Activated naive CD4-positive, alpha-beta T cell treated with anti-CD3 and anti-CD28 coated beads, Interleukin-2, amount 10 ng/mL, durations not matched to agents 7 days and 5 days (primary cell): ENCODE data around the gene KSR2.

Experiments used
- CTCF ChIA-PET: fragments of 350-600 bp; sonication (Branson Sonifier 250); formaldehyde crosslinking; loops from one replicate; lab custom pipeline; 2021; ENCODE audit warnings: antibody characterized with exemption; lab: Charles Lee
- DNase-seq: peaks from one replicate; pipeline ENCODE4 v3.0.0-alpha.2; 2020
- H3K27ac Mint-ChIP-seq: one replicate; pipeline ENCODE4 v1.8.0; 2021; ENCODE audit warnings: mild to moderate bottlenecking, moderate library complexity, mixed read lengths
- H3K27me3 Mint-ChIP-seq: one replicate; pipeline ENCODE4 v1.8.0; 2021; ENCODE audit warnings: mild to moderate bottlenecking, mixed read lengths
- H3K36me3 Mint-ChIP-seq: one replicate; pipeline ENCODE4 v1.8.0; 2021; ENCODE audit warnings: mixed read lengths
- H3K4me1 Mint-ChIP-seq: one replicate; pipeline ENCODE4 v1.8.0; 2021; ENCODE audit warnings: mixed read lengths
- H3K4me3 Mint-ChIP-seq: one replicate; pipeline ENCODE4 v1.8.0; 2021; ENCODE audit warnings: mild to moderate bottlenecking, moderate library complexity, mixed read lengths
- H3K9me3 Mint-ChIP-seq: one replicate; pipeline ENCODE4 v1.8.0; 2021; ENCODE audit warnings: mixed read lengths

The KSR2 gene

DNA sequence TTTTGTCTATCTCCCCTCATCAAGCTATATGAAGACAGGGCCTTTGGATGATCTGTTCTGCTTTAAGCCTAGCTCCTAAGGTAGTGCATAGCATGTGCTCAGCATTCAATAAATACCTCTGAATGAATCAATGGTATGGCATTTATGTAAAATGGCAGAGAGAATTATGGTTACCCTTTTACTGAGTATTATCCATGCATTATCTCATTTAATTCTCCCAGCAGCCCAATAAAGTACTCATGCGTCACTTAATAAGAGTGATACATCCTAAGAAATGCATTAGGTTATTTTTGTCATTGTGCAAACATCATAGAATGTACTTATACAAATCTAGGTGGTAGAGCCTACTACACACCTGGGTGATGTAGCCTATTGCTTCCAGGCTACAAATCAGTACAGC, 269.7 kb downstream of the KSR2 start:
- no peak overlapping the region for H3K27ac Mint-ChIP-seq
- peaks cover 4% of the 10 kb centered on the region for H3K9me3 Mint-ChIP-seq
- H3K36me3 Mint-ChIP-seq, result no peaks in the 10 kb centered on the region
- DNase-seq, result no peak
- H3K4me1 Mint-ChIP-seq, result no peaks in the 10 kb centered on the region
- CTCF ChIA-PET, result no interaction called here
- H3K4me3 Mint-ChIP-seq, result no peak overlapping the region
- H3K27me3 Mint-ChIP-seq, result no peaks in the 10 kb centered on the region

DNA sequence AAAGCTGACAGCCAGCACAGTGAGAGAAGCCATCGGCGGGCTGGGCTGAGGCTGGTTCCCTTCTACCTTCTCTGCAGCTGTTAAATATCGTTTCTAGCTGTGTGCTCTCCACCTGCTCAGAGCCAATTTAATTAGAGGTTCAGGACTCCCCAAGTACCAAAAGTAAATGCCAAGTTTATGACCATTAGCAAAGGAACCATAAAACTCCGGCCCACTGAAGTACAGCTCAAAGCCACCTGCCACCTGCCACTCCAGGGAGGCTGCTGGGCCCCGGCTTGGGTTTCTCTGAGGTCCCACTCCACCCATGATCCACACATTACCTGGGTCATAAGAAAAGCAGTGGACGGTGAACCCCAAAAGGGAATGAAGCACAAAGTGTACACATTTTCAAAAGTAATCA, 272.8 kb downstream of the KSR2 start:
- H3K9me3 Mint-ChIP-seq, result peaks cover 17% of the 10 kb centered on the region
- no peaks in the 10 kb centered on the region for H3K4me1 Mint-ChIP-seq
- no peak overlapping the region for H3K4me3 Mint-ChIP-seq
- DNase-seq, result no peak
- no peaks in the 10 kb centered on the region for H3K36me3 Mint-ChIP-seq
- CTCF ChIA-PET, result no interaction called here
- no peaks in the 10 kb centered on the region for H3K27me3 Mint-ChIP-seq
- no peak overlapping the region for H3K27ac Mint-ChIP-seq

- Mint-ChIP-seq H3K27me3 (no peaks in the 10 kb centered on the region), H3K9me3 (peaks cover 17% of the 10 kb centered on the region), H3K4me1 (no peaks in the 10 kb centered on the region), H3K27ac (no peak overlapping the region), H3K36me3 (no peaks in the 10 kb centered on the region), H3K4me3 (no peak overlapping the region)
- DNase-seq, result no peak
- CTCF ChIA-PET, result no interaction called here
Measured at GRCh38 chr12:117692512-117692911, 276.3 kb downstream of the KSR2 start.

GRCh38 chr12:117689857-117690256, 278.9 kb downstream of the KSR2 start:
- no peaks in the 10 kb centered on the region for H3K36me3 Mint-ChIP-seq
- no peak overlapping the region for H3K27ac Mint-ChIP-seq
- no peak for DNase-seq
- H3K27me3 Mint-ChIP-seq, result no peaks in the 10 kb centered on the region
- peaks cover 17% of the 10 kb centered on the region for H3K9me3 Mint-ChIP-seq
- CTCF ChIA-PET, result no interaction called here
- no peak overlapping the region for H3K4me3 Mint-ChIP-seq
- no peaks in the 10 kb centered on the region for H3K4me1 Mint-ChIP-seq

DNA sequence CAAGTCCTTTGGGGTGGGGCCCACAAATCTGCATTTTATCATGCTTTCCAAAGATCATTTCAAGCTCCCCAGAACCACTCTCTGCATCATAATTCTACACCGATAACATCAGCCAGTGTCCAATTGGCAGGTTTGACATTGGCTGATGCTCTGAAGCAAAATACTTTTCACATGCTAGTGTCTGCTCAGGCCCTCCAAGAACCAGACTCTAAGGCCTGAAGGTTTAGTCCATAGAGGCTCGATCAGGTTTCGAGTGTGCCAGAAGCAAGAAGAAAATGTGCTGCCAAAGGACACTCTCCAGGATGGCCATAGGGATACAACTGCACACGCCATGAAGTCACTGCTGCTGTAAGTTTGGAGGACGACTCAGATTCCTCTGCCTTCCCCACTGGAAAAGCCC, 280.3 kb downstream of the KSR2 start:
- no peaks in the 10 kb centered on the region for H3K36me3 Mint-ChIP-seq
- H3K4me3 Mint-ChIP-seq, result no peak overlapping the region
- no peak for DNase-seq
- H3K4me1 Mint-ChIP-seq, result no peaks in the 10 kb centered on the region
- H3K9me3 Mint-ChIP-seq, result peaks cover 8% of the 10 kb centered on the region
- CTCF ChIA-PET, result no interaction called here
- H3K27me3 Mint-ChIP-seq, result no peaks in the 10 kb centered on the region
- H3K27ac Mint-ChIP-seq, result no peak overlapping the region

DNA sequence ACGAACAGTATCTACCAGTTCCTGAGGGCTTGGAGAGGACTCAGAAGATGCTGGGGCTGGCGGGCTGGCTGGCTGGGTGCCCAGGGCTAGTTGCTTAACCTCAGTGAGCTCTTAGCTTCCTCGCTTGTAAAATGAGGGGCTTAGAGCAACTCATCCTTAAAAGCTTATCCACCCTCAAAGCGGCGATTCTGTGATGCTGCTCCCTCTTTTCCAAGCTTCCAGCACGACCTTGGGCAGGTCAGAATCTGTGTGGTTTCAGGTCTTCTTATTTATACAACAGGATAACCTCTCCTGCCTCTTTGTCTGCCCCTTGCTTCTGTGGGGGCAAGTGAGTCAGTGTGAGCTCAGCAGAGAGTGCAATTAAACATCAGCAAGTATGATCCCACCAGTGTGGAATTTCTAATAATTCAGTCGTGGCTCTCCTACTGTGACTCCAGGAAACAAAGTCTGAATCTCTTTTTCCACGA, 281.8 kb downstream of the KSR2 start:
- CTCF ChIA-PET, result no interaction called here
- no peak for DNase-seq
- Mint-ChIP-seq H3K9me3 (peaks cover 2% of the 10 kb centered on the region), H3K27ac (no peak overlapping the region), H3K4me3 (no peak overlapping the region), H3K27me3 (no peaks in the 10 kb centered on the region), H3K4me1 (no peaks in the 10 kb centered on the region), H3K36me3 (no peaks in the 10 kb centered on the region)

GRCh38 chr12:117686210-117686609, 282.6 kb downstream of the KSR2 start:
- CTCF ChIA-PET, result no interaction called here

DNA sequence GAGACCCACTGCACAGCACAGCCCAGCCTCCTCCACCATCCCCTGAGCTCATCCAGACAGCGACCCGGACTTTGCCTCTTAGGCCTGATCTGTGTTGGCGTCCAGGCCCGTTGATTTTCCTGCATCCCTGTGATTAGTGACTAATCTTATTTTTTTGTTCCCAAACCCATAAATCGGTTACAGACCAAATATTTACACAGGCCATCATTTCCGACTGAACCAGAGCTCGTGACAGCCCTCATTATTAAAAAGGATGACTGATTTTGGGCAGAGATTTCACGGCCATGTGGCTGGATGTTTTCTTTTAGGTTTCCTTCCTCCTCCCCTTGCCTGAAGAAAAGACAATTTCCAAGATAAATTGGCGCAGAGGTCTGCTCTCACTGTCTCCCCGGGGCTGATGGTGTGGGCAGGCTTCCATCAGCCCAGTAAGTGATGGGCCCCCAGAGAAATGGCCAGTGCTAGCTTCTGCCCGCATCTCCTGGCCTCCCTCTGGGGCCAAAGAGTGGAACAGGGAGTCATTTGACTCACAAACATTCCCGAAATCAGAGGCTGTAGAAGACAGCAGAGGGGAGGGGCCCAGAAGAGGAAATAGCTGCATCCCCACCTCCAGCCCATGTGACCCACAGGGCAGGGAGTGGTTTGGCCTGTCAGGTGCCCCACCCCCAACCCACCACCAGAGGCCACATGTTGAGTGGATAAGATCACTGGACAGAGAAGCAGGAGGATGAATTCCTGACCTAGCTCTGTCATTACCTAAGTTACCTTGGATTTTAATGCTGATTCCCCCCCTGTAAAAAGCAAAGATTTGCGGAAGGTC, 283.5 kb downstream of the KSR2 start:
- H3K4me3 Mint-ChIP-seq, result no peak overlapping the region
- peaks cover 2% of the 10 kb centered on the region for H3K9me3 Mint-ChIP-seq
- no peaks in the 10 kb centered on the region for H3K27me3 Mint-ChIP-seq
- no peaks in the 10 kb centered on the region for H3K4me1 Mint-ChIP-seq
- H3K27ac Mint-ChIP-seq, result no peak overlapping the region
- CTCF ChIA-PET, result no interaction called here
- H3K36me3 Mint-ChIP-seq, result no peaks in the 10 kb centered on the region
- DNase-seq, result no peak

More at GRCh38 chr12:117686210-117686609, 282.6 kb downstream of the KSR2 start:
- no peaks in the 10 kb centered on the region for H3K36me3 Mint-ChIP-seq
- no peak for DNase-seq
- no peak overlapping the region for H3K27ac Mint-ChIP-seq
- H3K4me3 Mint-ChIP-seq, result no peak overlapping the region
- H3K9me3 Mint-ChIP-seq, result peaks cover 1% of the 10 kb centered on the region
- no peaks in the 10 kb centered on the region for H3K27me3 Mint-ChIP-seq
- H3K4me1 Mint-ChIP-seq, result no peaks in the 10 kb centered on the region

DNA sequence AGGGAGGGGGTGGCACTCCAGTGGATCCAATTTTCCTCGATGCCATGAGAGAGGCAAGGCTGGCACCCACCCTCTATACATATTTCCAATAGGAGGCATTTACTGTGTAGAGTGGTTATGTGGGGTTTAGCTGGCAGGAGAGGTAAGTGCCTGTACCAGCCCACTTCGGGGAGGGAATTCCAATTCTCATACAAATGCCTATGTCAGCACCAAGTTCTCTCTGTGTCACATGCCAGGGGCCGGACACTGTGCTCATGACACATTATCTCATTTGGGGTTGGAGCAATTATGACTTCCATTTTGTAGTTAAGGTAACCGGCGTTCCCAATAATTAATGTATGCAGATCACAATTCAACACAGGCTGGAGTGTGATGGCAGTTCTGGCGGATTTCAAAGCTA, 284.3 kb downstream of the KSR2 start:
- no peaks in the 10 kb centered on the region for H3K27me3 Mint-ChIP-seq
- H3K4me1 Mint-ChIP-seq, result no peaks in the 10 kb centered on the region
- no peak overlapping the region for H3K27ac Mint-ChIP-seq
- CTCF ChIA-PET, result no interaction called here
- H3K9me3 Mint-ChIP-seq, result peaks cover 2% of the 10 kb centered on the region
- no peak overlapping the region for H3K4me3 Mint-ChIP-seq
- H3K36me3 Mint-ChIP-seq, result no peaks in the 10 kb centered on the region
- DNase-seq, result no peak

DNA sequence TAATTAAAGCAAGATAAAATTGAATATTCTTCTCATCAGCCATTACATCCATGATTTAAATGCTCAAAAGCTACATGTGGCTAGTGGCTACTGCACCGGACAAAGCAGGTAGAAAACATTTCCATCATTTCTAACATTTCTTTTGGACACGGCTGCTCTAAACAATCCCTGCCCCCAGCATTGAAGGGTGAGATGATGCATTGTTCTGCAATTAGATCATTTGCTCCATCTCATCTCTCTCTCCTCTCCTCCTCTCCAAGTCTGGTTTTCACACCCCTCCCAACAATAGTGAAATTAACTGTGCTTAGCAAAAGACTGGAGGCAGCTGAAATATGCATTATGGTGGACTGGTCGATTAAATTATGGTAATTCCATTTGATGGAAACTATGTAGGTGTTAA, 288.5 kb downstream of the KSR2 start:
- no peaks in the 10 kb centered on the region for H3K27me3 Mint-ChIP-seq
- no peak overlapping the region for H3K27ac Mint-ChIP-seq
- H3K9me3 Mint-ChIP-seq, result peaks cover 6% of the 10 kb centered on the region
- CTCF ChIA-PET, result no interaction called here
- no peak overlapping the region for H3K4me3 Mint-ChIP-seq
- DNase-seq, result no peak
- no peaks in the 10 kb centered on the region for H3K4me1 Mint-ChIP-seq
- no peaks in the 10 kb centered on the region for H3K36me3 Mint-ChIP-seq

DNA sequence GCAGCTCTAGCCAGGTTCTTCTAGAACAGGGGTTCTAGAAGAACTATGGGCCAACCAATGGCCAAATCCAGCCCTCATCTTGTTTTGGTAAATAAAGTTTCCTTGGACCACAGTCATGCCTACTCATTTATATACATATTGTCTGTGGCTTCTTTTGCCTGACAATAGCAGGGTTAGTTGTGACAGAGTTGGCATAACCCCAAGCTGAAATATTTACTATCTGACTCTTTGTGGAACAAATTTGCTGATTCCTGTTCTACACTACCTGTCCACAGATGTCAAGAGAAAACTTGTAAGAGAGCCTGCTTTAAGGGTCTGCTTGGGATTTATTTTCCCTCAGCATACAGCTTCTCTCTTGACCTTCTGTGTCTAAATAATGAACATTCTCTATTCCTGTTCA, 289.0 kb downstream of the KSR2 start:
- CTCF ChIA-PET, result no interaction called here
- H3K9me3 Mint-ChIP-seq, result peaks cover 8% of the 10 kb centered on the region
- H3K27me3 Mint-ChIP-seq, result no peaks in the 10 kb centered on the region
- H3K27ac Mint-ChIP-seq, result no peak overlapping the region
- H3K4me1 Mint-ChIP-seq, result no peaks in the 10 kb centered on the region
- no peak overlapping the region for H3K4me3 Mint-ChIP-seq
- DNase-seq, result no peak
- H3K36me3 Mint-ChIP-seq, result no peaks in the 10 kb centered on the region

DNA sequence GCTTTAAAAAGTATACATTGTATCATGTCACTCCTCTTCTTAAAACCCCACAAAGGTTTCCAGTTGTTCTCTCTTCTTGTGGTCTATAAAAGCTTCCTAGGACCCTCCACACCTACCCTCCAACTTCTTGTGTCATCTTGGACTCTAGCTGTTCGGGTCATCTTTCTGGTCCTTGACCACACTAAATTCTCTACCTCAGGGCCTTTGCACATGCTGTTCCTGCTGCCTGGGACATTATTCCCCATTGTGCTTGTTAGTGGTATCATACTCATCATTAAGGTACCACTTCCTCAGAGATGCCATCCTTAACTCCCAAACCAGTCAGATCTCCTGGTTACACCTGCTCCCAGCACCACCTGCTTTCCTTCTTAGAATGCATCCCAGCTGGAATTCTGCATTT, 294.0 kb downstream of the KSR2 start:
- H3K9me3 Mint-ChIP-seq, result peaks cover 6% of the 10 kb centered on the region
- DNase-seq, result no peak
- H3K4me3 Mint-ChIP-seq, result no peak overlapping the region
- H3K27me3 Mint-ChIP-seq, result no peaks in the 10 kb centered on the region
- no peaks in the 10 kb centered on the region for H3K36me3 Mint-ChIP-seq
- H3K27ac Mint-ChIP-seq, result no peak overlapping the region
- no peaks in the 10 kb centered on the region for H3K4me1 Mint-ChIP-seq
- CTCF ChIA-PET, result no interaction called here

DNA sequence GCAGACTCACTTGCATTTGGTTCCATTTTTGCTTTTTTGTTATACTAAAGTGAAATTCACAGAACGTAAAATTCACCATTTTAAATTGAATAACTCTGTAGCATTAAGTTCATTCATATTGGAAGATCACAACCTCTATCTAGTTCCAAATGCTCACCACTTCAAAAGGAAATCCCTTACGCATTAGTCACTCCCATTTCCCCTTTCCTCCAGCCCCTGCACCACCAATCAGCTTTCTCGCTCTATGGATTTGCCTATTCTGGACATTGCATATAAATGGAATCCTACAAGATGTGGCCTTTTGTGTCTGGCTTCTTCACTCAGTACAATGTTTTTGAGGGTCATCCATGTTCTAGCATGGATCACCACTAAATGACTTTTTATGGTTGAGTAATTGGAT, 294.5 kb downstream of the KSR2 start:
- no peaks in the 10 kb centered on the region for H3K27me3 Mint-ChIP-seq
- no peak for DNase-seq
- peaks cover 6% of the 10 kb centered on the region for H3K9me3 Mint-ChIP-seq
- H3K4me3 Mint-ChIP-seq, result no peak overlapping the region
- no peak overlapping the region for H3K27ac Mint-ChIP-seq
- CTCF ChIA-PET, result no interaction called here
- no peaks in the 10 kb centered on the region for H3K36me3 Mint-ChIP-seq
- H3K4me1 Mint-ChIP-seq, result no peaks in the 10 kb centered on the region

DNA sequence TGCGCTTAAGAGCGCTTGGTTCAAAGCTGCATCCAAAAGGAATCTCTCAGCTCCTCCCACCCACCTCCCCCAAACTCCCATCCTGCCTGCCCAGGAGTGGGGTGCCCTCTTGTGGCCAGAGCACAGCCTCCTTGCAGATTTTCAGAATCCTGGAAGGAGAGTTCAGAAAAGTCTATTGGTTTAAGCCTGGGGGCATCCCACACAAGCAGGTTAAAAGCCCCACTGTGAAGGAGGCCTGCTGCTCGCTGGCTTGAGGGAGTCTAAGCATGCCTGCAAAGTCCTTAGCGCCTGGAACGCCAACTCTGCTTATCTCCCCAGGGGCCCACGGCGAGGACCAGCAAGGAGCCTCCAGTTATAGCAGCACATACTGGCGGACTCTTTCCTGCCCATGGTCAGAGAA, 297.1 kb downstream of the KSR2 start:
- H3K36me3 Mint-ChIP-seq, result no peaks in the 10 kb centered on the region
- H3K9me3 Mint-ChIP-seq, result peaks cover 2% of the 10 kb centered on the region
- no peaks in the 10 kb centered on the region for H3K4me1 Mint-ChIP-seq
- CTCF ChIA-PET, result no interaction called here
- no peak overlapping the region for H3K4me3 Mint-ChIP-seq
- no peak for DNase-seq
- no peak overlapping the region for H3K27ac Mint-ChIP-seq
- no peaks in the 10 kb centered on the region for H3K27me3 Mint-ChIP-seq

DNA sequence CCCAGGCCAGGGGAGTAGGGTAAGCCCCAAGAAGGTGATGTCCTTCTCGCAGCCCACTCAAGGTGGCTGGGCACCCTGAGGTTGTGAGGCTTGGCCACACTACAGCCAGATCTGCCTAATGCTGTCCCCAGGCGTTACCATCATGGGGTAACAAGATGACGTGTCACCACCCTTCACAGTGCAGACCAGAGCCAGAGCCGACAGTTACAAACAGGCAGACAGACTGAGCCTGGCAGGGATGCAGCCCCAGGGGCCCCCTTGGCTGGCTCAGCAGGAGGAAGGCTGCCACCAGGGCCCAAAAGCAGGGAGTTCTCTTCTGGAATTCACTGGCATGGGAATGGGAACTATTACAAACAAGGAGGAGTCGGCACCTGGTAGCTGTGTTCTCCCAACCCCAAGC, 304.6 kb downstream of the KSR2 start:
- Mint-ChIP-seq H3K27me3 (no peaks in the 10 kb centered on the region), H3K27ac (no peak overlapping the region), H3K4me1 (no peaks in the 10 kb centered on the region), H3K4me3 (no peak overlapping the region), H3K36me3 (no peaks in the 10 kb centered on the region), H3K9me3 (peaks cover 2% of the 10 kb centered on the region)
- CTCF ChIA-PET, result no interaction called here
- no peak for DNase-seq
